HepG2 (cell line): ENCODE measurements around the gene NEUROD6.

Experiments
- EZH2 ChIP-seq: conservative IDR thresholded peaks from 2 replicates; pipeline ENCODE4 v1.6.1; 2012; ENCODE audit warnings: mild to moderate bottlenecking, low read depth, low read length, moderate library complexity
- NBN ChIP-seq: fragments of 450-650 bp; conservative IDR thresholded peaks from 2 replicates; pipeline ENCODE4 v1.6.1; 2017
- ZKSCAN8 ChIP-seq: IDR thresholded peaks from 2 replicates; pipeline ENCODE4 v1.6.1; 2016; ENCODE audit warnings: borderline replicate concordance, missing genetic modification reagents, missing compliant biosample characterization

DNA sequence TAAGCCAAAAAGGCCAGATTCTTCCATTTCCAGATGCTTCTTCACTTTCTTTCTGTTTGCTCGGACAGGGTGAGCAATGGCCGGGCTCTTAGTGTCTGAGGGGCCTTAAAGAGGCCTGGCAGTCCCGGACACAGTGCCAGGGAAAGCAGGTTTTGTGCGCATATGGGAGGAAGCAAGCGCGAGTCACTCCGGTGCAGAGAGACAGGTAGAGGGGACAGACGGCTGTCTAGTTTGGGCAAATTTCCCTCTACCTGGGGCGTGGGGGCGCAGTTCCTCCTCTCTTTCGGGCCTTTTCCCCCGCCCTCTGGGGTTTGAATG lies 4.7 kb downstream of the NEUROD6 start:
- no peak for TF ChIP-seq ZKSCAN8
- TF ChIP-seq EZH2, result no peak
- no peak for TF ChIP-seq NBN
